ENCODE data around the gene BRD7.

BRD7 gene

GRCh38 chr16:50368410-50369132, at the start of gene BRD7:
Gene BRD7 (minus strand): TSS chr16:50368988. CDS start chr16:50368774, 214 bp downstream.
- DNase-seq (ENCODE audit: low spot score): peak; percentile 70

- no peak for DNase-seq (ENCODE audit: low spot score)
Measured at GRCh38 chr16:50416388-50416787, 47.6 kb upstream of the BRD7 start.

- no peak for DNase-seq (ENCODE audit: low spot score)
Measured at GRCh38 chr16:50414152-50414551, 45.4 kb upstream of the BRD7 start.

- DNase-seq (ENCODE audit: low spot score): no peak
Measured at GRCh38 chr16:50411034-50411433, 42.2 kb upstream of the BRD7 start.

GRCh38 chr16:50408001-50408561, 39.3 kb upstream of the BRD7 start:
- no peak for DNase-seq (ENCODE audit: low spot score)

- DNase-seq (ENCODE audit: low spot score): no peak
Measured at GRCh38 chr16:50407351-50407750, 38.6 kb upstream of the BRD7 start.

GRCh38 chr16:50403491-50403890, 34.7 kb upstream of the BRD7 start:
- no peak for DNase-seq (ENCODE audit: low spot score)

GRCh38 chr16:50402298-50402895, 33.6 kb upstream of the BRD7 start:
- no peak for DNase-seq (ENCODE audit: low spot score)

- no peak for DNase-seq (ENCODE audit: low spot score)
Measured at GRCh38 chr16:50401355-50401754, 32.6 kb upstream of the BRD7 start.

GRCh38 chr16:50400967-50401348, 32.2 kb upstream of the BRD7 start:
- DNase-seq (ENCODE audit: low spot score): no peak

- DNase-seq (ENCODE audit: low spot score): no peak
Measured at GRCh38 chr16:50400312-50400966, 31.7 kb upstream of the BRD7 start.

- DNase-seq (ENCODE audit: low spot score): no peak
Measured at GRCh38 chr16:50399411-50399810, 30.6 kb upstream of the BRD7 start.

GRCh38 chr16:50398336-50398735, 29.5 kb upstream of the BRD7 start:
- DNase-seq (ENCODE audit: low spot score): no peak

- DNase-seq (ENCODE audit: low spot score): no peak
Measured at GRCh38 chr16:50396761-50397535, 28.2 kb upstream of the BRD7 start.

GRCh38 chr16:50395763-50396710, 27.2 kb upstream of the BRD7 start:
- DNase-seq (ENCODE audit: low spot score): no peak

- DNase-seq (ENCODE audit: low spot score): no peak
Measured at GRCh38 chr16:50393858-50394802, 25.3 kb upstream of the BRD7 start.

GRCh38 chr16:50393416-50393815, 24.6 kb upstream of the BRD7 start:
- no peak for DNase-seq (ENCODE audit: low spot score)

- no peak for DNase-seq (ENCODE audit: low spot score)
Measured at GRCh38 chr16:50390914-50391716, 22.3 kb upstream of the BRD7 start.

GRCh38 chr16:50390371-50390771, 21.6 kb upstream of the BRD7 start:
- DNase-seq (ENCODE audit: low spot score): no peak

All from hematopoietic multipotent progenitor cell treated with erythropoietin and hydrocortisone succinate and interleukin-3 and kit ligand, for 15 days (in vitro differentiated cells).